Esophagus squamous epithelium (tissue), 4 donors: Measurements from ENCODE around the gene ARHGAP44.

Experiments
- CTCF ChIP-seq, 6 experiments: fragments of 450-650 bp in 4 of 6; fragments of 200-600 bp in 2 of 6; sonication (generic) in 2 of 6; IDR thresholded peaks; one replicate each; pipeline ENCODE4 v1.5.1; 2016 to 2019; ENCODE audit warnings: antibody characterized with exemption in 6 of 6, mild to moderate bottlenecking in 4 of 6, moderate library complexity in 4 of 6
- POLR2A ChIP-seq, 4 donors: fragments of 450-650 bp; IDR thresholded peaks; one replicate each; pipeline ENCODE4 v1.6.1; 2017; ENCODE audit warnings: antibody characterized with exemption in 4 of 4, mild to moderate bottlenecking in 4 of 4, moderate library complexity in 3 of 4

DNA sequence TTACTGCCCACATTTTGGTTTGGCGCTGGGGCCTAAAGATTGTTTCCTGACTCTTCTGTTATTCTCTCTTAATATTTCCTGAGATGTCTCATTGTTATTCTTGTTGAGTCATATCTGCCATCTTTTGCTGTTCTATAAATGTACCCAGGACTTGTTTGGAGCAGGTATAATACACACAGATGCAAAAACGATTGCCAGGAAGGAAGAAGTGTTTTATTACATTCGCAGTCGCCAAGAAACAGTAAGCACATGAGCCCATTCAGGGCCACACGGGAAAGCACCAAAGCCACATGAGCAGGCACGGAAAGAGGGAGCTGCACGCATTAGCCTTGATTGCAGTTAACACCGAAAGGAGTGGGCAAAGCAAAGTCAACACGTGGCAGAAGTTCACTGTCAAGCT lies 70.2 kb downstream of the ARHGAP44 start:
- TF ChIP-seq CTCF (IDR thresholded peaks at IDR 0.05): no peak
- TF ChIP-seq POLR2A (IDR thresholded peaks at IDR 0.05): no peak
